ENCODE measurements around the gene SEC23B. TPM values are rescaled to one million over a fixed set of nuclear protein-coding genes. Genes with fewer than 3 reads are reported as not detected.

Gene SEC23B
- total and polyA plus RNA-seq, 3 donors from 2014 or later: 65.0 to 96.0 (median 68.8) TPM

DNA sequence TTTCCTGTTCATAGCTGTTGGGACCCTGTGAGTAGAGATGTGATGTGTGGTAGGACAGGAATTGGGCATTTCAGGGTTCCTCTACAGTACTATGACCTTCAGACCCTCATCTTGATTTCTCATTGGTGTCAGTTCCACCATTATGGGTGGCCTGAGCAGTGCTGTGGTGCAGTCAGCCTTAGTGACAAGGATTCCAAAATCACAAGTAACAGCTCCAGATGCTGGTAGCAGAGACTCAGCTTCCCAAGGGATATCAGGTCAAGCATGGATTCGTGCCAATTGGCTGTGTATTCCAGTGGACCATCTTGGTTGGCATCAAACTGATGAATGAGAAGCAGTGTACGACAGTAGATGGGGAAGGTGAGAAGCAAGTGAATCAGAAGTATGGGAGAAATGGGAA is 63.3 kb downstream of the SEC23B start:
- Histone ChIP-seq H3K9me3 (no peaks in the 10 kb centered on the region), H3K4me1 (peaks cover 9% of the 10 kb centered on the region), H3K36me3 (ENCODE audit: low read depth, missing control alignments) (no peaks in the 10 kb centered on the region), H3K4me3 (no peak overlapping the region), H3K27ac (no peak overlapping the region), H3K27me3 (no peaks in the 10 kb centered on the region)
- 91 to 97% methylated on average over 2 of the region's 2 CpGs for WGBS, 2 donors
- TF ChIP-seq, protein P1, sequence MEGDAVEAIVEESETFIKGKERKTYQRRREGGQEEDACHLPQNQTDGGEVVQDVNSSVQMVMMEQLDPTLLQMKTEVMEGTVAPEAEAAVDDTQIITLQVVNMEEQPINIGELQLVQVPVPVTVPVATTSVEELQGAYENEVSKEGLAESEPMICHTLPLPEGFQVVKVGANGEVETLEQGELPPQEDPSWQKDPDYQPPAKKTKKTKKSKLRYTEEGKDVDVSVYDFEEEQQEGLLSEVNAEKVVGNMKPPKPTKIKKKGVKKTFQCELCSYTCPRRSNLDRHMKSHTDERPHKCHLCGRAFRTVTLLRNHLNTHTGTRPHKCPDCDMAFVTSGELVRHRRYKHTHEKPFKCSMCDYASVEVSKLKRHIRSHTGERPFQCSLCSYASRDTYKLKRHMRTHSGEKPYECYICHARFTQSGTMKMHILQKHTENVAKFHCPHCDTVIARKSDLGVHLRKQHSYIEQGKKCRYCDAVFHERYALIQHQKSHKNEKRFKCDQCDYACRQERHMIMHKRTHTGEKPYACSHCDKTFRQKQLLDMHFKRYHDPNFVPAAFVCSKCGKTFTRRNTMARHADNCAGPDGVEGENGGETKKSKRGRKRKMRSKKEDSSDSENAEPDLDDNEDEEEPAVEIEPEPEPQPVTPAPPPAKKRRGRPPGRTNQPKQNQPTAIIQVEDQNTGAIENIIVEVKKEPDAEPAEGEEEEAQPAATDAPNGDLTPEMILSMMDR (IDR thresholded peaks at IDR 0.05): no peak
- no peak for TF ChIP-seq POLR2A (IDR thresholded peaks at IDR 0.05)
- intact Hi-C loops (cut with DNase I; ENCODE audit: low total_unique reads): no loop called here
- no peak for DNase-seq

DNA sequence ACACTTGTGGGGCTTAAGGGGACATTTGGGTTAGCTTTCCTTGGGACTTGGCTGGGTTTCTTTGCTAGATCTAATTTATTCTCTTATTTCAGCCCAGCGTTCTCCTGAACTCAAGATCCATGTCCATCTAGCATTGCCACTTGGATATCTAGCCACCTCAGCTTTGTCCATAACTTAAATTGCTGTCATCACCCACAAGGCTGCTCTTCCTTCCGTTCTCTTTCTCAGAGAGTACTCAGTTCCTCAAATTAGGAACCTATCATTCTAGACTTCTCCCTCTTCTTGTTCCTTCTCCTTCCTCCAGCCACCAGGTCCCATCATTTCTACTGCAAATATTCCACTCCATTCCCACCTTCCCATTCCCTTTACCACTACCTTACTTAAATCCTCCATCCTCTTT is 63.8 kb downstream of the SEC23B start:
- DNase-seq: no peak
- TF ChIP-seq POLR2A (IDR thresholded peaks at IDR 0.05): no peak
- TF ChIP-seq, protein P1 (IDR thresholded peaks at IDR 0.05): no peak
- Histone ChIP-seq H3K4me1 (peaks cover 7% of the 10 kb centered on the region), H3K27me3 (no peaks in the 10 kb centered on the region), H3K27ac (no peak overlapping the region), H3K36me3 (ENCODE audit: low read depth, missing control alignments) (no peaks in the 10 kb centered on the region), H3K9me3 (no peaks in the 10 kb centered on the region), H3K4me3 (no peak overlapping the region)
- intact Hi-C loops (cut with DNase I; ENCODE audit: low total_unique reads): no loop called here
- WGBS, 2 donors: 94 to 97% methylated on average over 2 of the region's 2 CpGs

DNA sequence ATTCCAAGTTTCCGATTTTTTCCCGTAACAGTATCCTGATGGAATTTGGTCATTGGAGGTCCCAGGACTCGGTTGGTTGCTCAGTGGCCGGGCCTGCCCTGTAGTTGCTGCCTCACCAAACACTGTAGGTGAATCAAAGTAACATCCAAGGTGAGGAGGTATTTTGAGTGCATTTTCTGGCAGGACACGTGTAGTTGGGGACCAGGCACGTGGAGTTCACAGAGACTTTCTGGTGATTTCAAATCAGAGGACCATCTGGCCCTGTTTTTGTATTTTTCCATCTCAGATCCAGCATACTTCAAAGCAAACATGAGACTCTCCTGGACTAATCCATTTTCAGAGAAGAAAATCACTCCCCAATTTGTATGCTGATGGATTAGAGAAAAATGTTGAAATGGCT is 70.2 kb downstream of the SEC23B start:
- H3K9me3 ChIP-seq: no peaks in the 10 kb centered on the region
- H3K27ac ChIP-seq: no peak overlapping the region
- no peak overlapping the region for H3K4me3 ChIP-seq
- DNase-seq: no peak
- TF ChIP-seq, protein P1 (IDR thresholded peaks at IDR 0.05): no peak
- no peak for TF ChIP-seq POLR2A (IDR thresholded peaks at IDR 0.05)
- WGBS, 2 donors: 78 to 88% methylated on average over 6 of the region's 6 CpGs
- H3K36me3 ChIP-seq (ENCODE audit: low read depth, missing control alignments): no peaks in the 10 kb centered on the region
- intact Hi-C loops (cut with DNase I; ENCODE audit: low total_unique reads): no loop called here
- no peaks in the 10 kb centered on the region for H3K27me3 ChIP-seq
- no peaks in the 10 kb centered on the region for H3K4me1 ChIP-seq

DNA sequence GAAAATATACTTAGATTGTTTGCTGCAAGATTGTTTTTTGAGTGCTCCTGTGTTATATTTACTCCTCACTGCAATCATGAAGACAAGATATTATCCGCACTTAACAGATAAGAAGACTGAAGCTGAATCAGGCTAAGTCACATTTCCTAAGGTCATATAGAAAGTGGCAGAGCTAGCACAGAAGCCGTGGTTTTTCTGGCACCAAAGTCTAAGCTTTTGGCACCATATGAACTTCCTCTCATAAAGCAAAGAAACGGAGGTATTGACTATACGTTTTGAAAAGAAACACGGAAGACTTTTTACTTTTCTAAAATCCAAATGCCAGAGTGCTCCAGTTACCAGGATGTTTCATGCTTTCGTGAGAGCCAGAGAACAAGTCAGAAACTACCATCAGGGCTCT is 70.8 kb downstream of the SEC23B start:
- DNase-seq: no peak
- intact Hi-C loops (cut with DNase I; ENCODE audit: low total_unique reads): no loop called here
- H3K9me3 ChIP-seq: no peaks in the 10 kb centered on the region
- WGBS, 2 donors: 77 to 82% methylated on average over 6 of the region's 6 CpGs
- no peak for TF ChIP-seq POLR2A (IDR thresholded peaks at IDR 0.05)
- TF ChIP-seq, protein P1 (IDR thresholded peaks at IDR 0.05): no peak
- H3K4me3 ChIP-seq: no peak overlapping the region
- no peaks in the 10 kb centered on the region for H3K4me1 ChIP-seq
- H3K27me3 ChIP-seq: no peaks in the 10 kb centered on the region
- no peaks in the 10 kb centered on the region for H3K36me3 ChIP-seq (ENCODE audit: low read depth, missing control alignments)
- H3K27ac ChIP-seq: no peak overlapping the region

DNA sequence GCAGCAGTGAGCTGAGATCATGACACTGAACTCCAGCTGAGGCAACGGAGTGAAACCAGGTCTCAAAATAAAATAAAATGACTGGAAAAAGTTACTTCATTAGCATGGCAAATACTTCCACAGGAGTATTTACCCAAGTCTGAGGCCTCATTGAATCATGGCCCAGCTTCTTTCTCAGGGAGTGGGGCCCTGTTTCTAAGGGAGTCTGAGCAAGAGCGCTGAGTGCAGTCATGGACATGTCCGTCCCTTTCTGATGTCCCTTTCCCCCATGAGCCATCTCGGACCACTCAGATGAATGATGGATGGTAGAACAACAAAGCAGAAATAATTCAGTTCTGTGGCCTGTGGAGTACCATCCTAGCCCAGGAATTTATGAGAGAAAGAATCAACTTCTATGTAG is 72.3 kb downstream of the SEC23B start:
- Histone ChIP-seq H3K4me3 (no peak overlapping the region), H3K27ac (no peak overlapping the region), H3K36me3 (ENCODE audit: low read depth, missing control alignments) (no peaks in the 10 kb centered on the region), H3K27me3 (no peaks in the 10 kb centered on the region), H3K4me1 (no peaks in the 10 kb centered on the region), H3K9me3 (no peaks in the 10 kb centered on the region)
- intact Hi-C loops (cut with DNase I; ENCODE audit: low total_unique reads): no loop called here
- WGBS, 2 donors: 86 to 93% methylated on average over 4 of the region's 4 CpGs
- DNase-seq: no peak
- no peak for TF ChIP-seq POLR2A (IDR thresholded peaks at IDR 0.05)
- TF ChIP-seq, protein P1 (IDR thresholded peaks at IDR 0.05): no peak

Data from testis (tissue), 3 donors.